Body of pancreas (tissue), 4 donors: Measurements from ENCODE around the gene EMILIN1.
"Not testable (repeated sequence)": the region's sequence is repeated elsewhere in the genome, so short reads cannot be mapped to it uniquely, and the experiment has no call there.

ENCODE experiments used
- CTCF ChIP-seq, 7 experiments: fragments of 450-650 bp in 4 of 7; fragments of 200-600 bp in 3 of 7; sonication (generic) in 3 of 7; IDR thresholded peaks; one replicate each; pipeline ENCODE4 v1.5.1; 2016 to 2019; ENCODE audit warnings: antibody characterized with exemption in 7 of 7
- POLR2A ChIP-seq, 3 donors: fragments of 450-650 bp; IDR thresholded peaks; one replicate each; pipeline ENCODE4 v1.6.1; 2016; ENCODE audit warnings: antibody characterized with exemption in 3 of 3, mild to moderate bottlenecking in 2 of 3

- TF ChIP-seq CTCF, POLR2A (IDR thresholded peaks at IDR 0.05): not testable (repeated sequence)
Observed at GRCh38 chr2:27075566-27075871, 2.9 kb upstream of the EMILIN1 start.
